MM.1S (cell line): ENCODE data around the gene TBX4.

Source experiments
- EZH2 ChIP-seq: fragments of 300-600 bp; sonication (generic); optimal IDR thresholded peaks from 2 replicates; pipeline ENCODE3; 2017; ENCODE audit warnings: low read depth, mild to moderate bottlenecking, antibody characterized with exemption, low read length, mixed read lengths
- TF ChIP-seq, protein P1 (sequence below): fragments of 300-600 bp; sonication (generic); IDR thresholded peaks from 2 replicates; pipeline ENCODE4 v1.5.1; 2016; ENCODE audit warnings: antibody characterized with exemption, low read length, mixed read lengths

DNA sequence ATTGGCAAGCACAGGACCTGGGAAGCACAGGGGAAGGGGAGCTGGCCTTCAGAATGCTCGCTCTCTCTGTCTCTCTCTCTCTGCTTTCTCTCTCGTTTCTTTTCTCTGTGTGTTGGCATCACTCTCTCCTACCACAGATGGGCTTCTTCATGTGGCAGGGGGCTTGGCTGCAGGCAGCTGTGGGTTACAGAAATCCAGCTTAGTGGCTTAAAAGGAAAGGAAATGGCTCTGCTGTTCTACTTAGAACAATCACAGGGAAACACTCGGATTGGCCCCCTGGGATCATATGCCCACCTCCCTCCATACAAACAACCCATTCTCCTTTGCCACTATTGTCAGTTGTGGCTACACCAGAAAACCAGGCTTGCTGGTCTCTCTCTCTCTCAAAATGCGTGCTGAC lies 32.2 kb upstream of the TBX4 start:
- TF ChIP-seq, protein P1, sequence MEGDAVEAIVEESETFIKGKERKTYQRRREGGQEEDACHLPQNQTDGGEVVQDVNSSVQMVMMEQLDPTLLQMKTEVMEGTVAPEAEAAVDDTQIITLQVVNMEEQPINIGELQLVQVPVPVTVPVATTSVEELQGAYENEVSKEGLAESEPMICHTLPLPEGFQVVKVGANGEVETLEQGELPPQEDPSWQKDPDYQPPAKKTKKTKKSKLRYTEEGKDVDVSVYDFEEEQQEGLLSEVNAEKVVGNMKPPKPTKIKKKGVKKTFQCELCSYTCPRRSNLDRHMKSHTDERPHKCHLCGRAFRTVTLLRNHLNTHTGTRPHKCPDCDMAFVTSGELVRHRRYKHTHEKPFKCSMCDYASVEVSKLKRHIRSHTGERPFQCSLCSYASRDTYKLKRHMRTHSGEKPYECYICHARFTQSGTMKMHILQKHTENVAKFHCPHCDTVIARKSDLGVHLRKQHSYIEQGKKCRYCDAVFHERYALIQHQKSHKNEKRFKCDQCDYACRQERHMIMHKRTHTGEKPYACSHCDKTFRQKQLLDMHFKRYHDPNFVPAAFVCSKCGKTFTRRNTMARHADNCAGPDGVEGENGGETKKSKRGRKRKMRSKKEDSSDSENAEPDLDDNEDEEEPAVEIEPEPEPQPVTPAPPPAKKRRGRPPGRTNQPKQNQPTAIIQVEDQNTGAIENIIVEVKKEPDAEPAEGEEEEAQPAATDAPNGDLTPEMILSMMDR: no peak
- no peak for TF ChIP-seq EZH2
